ENCODE results near the gene ZBTB9.

ZBTB9 gene, protein sequence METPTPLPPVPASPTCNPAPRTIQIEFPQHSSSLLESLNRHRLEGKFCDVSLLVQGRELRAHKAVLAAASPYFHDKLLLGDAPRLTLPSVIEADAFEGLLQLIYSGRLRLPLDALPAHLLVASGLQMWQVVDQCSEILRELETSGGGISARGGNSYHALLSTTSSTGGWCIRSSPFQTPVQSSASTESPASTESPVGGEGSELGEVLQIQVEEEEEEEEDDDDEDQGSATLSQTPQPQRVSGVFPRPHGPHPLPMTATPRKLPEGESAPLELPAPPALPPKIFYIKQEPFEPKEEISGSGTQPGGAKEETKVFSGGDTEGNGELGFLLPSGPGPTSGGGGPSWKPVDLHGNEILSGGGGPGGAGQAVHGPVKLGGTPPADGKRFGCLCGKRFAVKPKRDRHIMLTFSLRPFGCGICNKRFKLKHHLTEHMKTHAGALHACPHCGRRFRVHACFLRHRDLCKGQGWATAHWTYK

DNA sequence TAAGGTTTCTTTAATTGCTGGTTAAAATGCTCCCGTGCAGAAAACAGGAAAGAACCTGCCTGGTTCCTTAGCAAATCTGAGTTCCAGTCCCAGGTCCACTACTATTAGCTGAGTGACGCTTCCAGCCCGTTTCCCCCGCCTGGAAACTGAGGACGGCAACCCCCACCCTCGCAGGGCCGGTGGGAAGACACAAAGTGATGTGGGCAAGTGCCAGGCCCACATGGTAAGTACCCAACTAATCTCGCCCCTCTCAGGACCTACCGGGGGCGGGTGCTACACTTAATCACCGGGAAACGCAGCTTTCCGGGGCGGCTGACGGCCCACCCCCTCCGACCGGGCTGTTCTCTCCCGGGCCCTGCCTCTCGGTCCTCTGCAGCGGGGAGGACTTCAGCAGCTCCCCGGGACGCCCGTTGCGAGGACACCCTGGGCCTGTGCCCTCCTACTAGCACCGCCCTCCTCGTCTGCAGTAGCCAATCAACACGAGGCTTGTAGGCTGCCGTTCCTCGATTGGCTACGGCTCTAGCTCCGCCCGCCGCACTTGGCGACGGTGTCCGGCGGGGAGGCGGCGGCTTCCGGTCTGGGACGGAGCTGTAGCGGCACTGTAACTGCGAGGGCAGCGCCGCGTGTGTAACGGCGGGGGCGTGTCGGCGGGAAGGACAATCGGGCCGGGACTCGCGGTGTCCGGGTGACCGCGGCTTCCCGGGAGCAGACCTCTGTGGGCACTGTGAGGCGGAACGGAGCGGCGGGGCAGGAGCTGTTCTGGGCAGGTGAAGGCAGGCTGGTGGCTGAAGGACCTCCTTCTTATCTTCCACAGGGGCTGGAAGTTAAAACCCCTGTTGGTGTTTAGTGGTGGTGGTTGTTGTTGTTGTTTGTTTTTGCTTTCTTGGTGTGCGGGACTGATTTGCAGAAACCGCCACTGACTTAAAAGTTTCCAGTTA, at the start of gene ZBTB9:
TSS of gene ZBTB9 (plus strand) at position 568 of the 938 bp plus-strand sequence. CDS start 525 bp downstream, outside the sequence.
- peak; percentile 95 for DNase-seq

GRCh38 chr6:33404884-33405283, 49.5 kb upstream of the ZBTB9 start:
- no peak for DNase-seq

GRCh38 chr6:33405386-33405940, 48.9 kb upstream of the ZBTB9 start:
- no peak for DNase-seq

DNA sequence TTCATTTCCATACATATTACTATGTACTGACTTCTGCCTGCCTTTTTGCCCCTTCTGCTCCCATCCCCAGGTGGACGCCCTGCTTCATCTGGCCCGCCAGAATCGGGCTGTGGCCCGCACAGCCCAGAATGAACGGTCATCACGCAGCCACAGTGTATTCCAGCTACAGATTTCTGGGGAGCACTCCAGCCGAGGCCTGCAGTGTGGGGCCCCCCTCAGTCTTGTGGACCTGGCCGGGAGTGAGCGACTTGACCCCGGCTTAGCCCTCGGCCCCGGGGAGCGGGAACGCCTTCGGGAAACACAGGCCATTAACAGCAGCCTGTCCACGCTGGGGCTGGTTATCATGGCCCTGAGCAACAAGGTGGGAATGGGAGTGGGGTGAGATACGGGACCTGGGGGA, 48.2 kb upstream of the ZBTB9 start:
- no peak for DNase-seq

DNA sequence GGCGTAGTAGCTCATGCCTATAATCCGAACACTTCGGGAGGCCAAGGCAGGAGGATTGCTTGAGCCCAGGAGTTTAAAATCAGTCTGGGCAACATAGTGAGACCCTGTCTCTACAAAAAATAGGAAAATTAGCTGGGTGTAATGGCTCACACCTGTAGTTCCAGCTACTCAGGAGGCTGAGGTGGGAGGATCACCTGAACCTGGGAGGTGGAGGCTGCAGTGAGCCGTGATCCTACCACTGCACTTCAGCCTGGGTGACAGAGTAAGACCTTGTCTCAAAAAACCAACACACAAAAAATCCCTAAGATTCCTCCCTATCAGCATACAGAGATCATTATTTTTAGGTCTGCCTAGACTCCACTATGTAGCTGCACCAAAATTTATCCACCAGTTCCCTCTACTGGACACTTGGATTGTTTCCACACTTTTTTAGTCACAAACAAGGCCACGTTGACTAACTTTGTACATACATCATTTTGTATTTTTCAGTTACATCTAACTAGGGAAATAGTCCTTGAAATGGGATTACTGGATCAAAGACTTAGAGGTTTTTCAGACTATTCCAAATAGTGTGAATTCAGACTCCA, 47.2 kb upstream of the ZBTB9 start:
- peak; percentile 41 for DNase-seq

GRCh38 chr6:33410050-33410710, 44.2 kb upstream of the ZBTB9 start:
- peak; percentile 98 for DNase-seq

DNA sequence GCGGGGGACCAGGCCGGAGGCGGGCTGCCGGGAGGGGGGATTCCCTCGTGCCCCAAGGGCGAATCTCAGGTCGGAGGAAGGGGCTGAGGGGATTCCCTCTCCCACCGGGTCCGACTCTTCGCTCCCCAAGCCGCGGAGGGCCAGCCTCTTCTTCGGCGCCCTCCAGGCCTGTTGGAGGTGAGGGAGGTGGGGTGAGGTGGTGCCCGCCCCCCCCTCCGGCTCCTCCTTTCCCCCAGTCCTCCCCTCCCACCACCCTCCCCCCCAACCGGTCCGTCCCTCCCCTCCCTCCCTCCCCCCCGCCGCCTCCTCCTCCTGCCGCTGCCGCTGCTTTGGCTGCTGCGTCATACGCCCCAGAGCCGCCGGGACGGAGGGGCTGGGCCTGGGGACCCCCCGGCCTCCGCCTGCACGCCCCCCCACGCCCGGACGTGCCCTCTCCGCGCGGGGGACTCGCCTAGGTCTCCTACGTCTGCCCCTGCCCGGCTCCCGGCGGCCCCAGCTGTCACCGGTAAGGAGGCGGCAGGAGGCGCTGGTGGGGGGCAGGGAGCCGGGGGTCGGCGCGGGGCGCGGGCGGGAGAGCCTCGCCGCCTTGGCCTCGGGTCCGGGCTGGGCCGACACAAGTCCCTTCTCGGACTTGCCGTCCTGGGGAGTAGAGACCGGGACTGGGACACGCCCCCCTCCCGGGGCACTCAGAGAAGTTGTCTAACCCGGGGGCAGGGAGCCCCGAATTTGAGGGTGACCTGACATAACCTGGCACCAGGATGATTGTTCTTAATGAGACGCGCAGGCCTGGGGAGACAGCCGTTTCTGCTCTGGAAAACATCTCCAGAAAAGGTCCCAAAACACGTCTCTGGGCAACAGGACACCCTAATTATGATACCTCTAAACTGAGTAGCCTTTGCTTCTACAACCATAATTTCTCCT, 43.4 kb upstream of the ZBTB9 start, which contains the start of gene PHF1:
TSS of gene PHF1 (plus strand) at position 304 of the 921 bp plus-strand sequence. CDS start 1,250 bp downstream, outside the sequence.
- peak; percentile 80 for DNase-seq

GRCh38 chr6:33411632-33412005, 42.8 kb upstream of the ZBTB9 start:
- DNase-seq: no peak

GRCh38 chr6:33412140-33413009, 42.0 kb upstream of the ZBTB9 start:
- no peak for DNase-seq

- no peak for DNase-seq
Observed at GRCh38 chr6:33413241-33414120, 40.9 kb upstream of the ZBTB9 start.

DNA sequence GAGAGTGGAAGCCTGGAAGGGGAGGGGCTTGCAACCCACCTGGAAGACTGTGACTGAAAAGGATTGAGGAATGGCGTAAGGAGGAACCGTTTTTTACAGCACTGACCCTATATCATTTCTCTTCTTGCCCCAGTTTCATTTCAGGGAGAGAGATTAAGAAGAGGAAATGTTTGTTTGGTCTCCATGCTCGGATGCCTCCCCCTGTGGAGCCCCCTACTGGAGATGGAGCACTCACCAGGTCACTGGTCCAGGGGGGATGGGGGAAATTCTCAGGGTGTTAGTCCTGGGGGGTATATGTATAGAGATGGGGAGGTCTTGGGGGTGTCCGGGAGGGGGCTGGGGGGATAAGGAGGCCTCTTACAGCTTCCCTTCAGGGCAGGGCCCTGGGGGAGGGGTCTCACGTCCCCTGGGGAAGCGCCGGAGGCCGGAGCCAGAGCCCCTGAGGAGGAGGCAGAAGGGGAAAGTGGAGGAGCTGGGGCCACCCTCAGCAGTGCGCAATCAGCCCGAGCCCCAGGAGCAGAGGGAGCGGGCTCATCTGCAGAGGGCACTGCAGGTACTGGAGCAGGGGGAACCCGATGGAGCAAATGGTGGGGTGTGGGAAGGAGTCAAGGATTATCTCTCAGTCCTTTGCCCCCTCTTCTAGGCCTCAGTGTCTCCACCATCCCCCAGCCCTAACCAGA, 39.6 kb upstream of the ZBTB9 start:
- DNase-seq: no peak

- no peak for DNase-seq
Observed at GRCh38 chr6:33415831-33416230, 38.5 kb upstream of the ZBTB9 start.

GRCh38 chr6:33416386-33417127, 37.8 kb upstream of the ZBTB9 start:
- no peak for DNase-seq

- peak; percentile 90 for DNase-seq
Observed at GRCh38 chr6:33417128-33417902, 37.1 kb upstream of the ZBTB9 start.

- peak; percentile 100 for DNase-seq
Observed at GRCh38 chr6:33417903-33418689, 36.3 kb upstream of the ZBTB9 start, which contains the start of gene CUTA. CUTA (minus strand) TSS chr6:33418107; CDS start chr6:33418000, 107 bp downstream.
